Measurements from ENCODE around the gene GNE. TPM values are rescaled to one million over a fixed set of nuclear protein-coding genes. Genes with fewer than 3 reads are reported as not detected.
"Not testable (repeated sequence)": the region's sequence is repeated elsewhere in the genome, so short reads cannot be mapped to it uniquely, and the experiment has no call there.

GNE gene
- total RNA-seq, 2 donors from 2014 or later = 23.3 to 26.1 TPM

GRCh38 chr9:36190388-36191289 lies 67.6 kb downstream of the GNE start, which contains the start of gene CLTA:
Gene CLTA (plus strand): TSS chr9:36190921. CDS start chr9:36191057, 136 bp downstream.
- Histone ChIP-seq H3K27ac (peak within 1 kb of the TSS; percentile 89 to 95), H3K27me3 (replicated peaks; ENCODE audit: insufficient read depth) (no peaks in the 10 kb centered on the region), H3K4me3 (peak within 1 kb of the TSS; percentile 98), H3K4me1 (ENCODE audit: control insufficient read depth in 1 of 2, low read depth in 2 of 2) (peaks cover 34 to 42% of the 10 kb centered on the region in 2 donors), H3K9me3 (no peaks in the 10 kb centered on the region), H3K36me3 (no peaks in the 10 kb centered on the region)
- peak; percentile 94 for ATAC-seq (ENCODE audit: insufficient number of reproducible peaks, low FRiP score, low read depth)
- TF ChIP-seq CTCF (IDR thresholded peaks at IDR 0.05) = peak; percentile 48
- peak; percentile 94 for DNase-seq (ENCODE audit: low spot score)

DNA sequence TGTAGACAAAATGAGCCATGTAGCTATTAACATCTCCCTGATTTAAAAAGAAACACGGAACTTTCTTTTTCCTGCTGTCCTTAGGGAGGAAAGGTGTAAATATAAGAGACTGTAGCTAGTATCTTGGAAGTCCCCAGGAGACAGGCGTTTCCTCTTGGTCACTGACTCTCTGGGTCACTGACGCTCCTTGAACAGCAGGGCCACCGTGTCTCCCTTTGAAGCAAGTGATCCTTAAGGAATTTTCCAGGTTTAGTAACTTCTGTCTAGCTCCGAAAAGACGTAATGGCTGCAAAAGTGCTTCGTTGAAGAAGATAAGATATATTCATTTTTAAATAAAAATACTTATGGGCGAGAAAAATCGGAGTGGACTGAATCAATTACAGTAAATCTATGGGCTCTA lies 68.3 kb downstream of the GNE start:
- TF ChIP-seq CTCF (IDR thresholded peaks at IDR 0.05) = no peak
- ATAC-seq (ENCODE audit: insufficient number of reproducible peaks, low FRiP score, low read depth) = no peak
- no peak for DNase-seq (ENCODE audit: low spot score)
- no peaks in the 10 kb centered on the region for H3K36me3 ChIP-seq
- no peaks in the 10 kb centered on the region for H3K27me3 ChIP-seq (replicated peaks; ENCODE audit: insufficient read depth)
- H3K4me3 ChIP-seq = peak overlapping the region; percentile 98
- peak overlapping the region; percentile 89 to 95 for H3K27ac ChIP-seq
- H3K4me1 ChIP-seq (ENCODE audit: control insufficient read depth in 1 of 2, low read depth in 2 of 2) = peaks cover 34 to 42% of the 10 kb centered on the region in 2 donors
- H3K9me3 ChIP-seq = no peaks in the 10 kb centered on the region

DNA sequence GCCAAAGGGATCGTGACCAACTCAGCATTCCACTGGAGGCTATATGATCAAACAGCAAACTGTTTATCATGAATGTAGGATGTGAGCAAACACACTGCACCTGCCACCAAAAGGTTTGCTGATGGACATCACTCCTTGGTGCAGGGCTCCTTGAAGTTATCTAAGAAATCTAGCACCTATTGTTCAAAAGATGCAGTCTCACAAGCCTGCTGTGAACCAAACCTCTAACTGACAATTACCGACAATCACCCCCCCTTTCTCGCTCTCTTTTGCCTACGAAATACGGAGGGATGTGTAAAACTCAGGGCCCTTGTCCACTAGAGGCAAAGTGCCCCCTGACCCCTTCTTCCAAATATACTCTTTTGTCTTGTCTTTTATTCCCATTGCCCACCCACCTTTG lies 70.0 kb downstream of the GNE start:
- H3K27me3 ChIP-seq (replicated peaks; ENCODE audit: insufficient read depth) = no peaks in the 10 kb centered on the region
- H3K4me1 ChIP-seq (ENCODE audit: control insufficient read depth in 1 of 2, low read depth in 2 of 2) = peaks cover 21 to 24% of the 10 kb centered on the region in 2 donors
- H3K27ac ChIP-seq = no peak overlapping the region
- H3K36me3 ChIP-seq = no peaks in the 10 kb centered on the region
- no peak for TF ChIP-seq CTCF (IDR thresholded peaks at IDR 0.05)
- DNase-seq (ENCODE audit: low spot score) = no peak
- no peaks in the 10 kb centered on the region for H3K9me3 ChIP-seq
- ATAC-seq (ENCODE audit: insufficient number of reproducible peaks, low FRiP score, low read depth) = no peak
- H3K4me3 ChIP-seq = no peak overlapping the region

DNA sequence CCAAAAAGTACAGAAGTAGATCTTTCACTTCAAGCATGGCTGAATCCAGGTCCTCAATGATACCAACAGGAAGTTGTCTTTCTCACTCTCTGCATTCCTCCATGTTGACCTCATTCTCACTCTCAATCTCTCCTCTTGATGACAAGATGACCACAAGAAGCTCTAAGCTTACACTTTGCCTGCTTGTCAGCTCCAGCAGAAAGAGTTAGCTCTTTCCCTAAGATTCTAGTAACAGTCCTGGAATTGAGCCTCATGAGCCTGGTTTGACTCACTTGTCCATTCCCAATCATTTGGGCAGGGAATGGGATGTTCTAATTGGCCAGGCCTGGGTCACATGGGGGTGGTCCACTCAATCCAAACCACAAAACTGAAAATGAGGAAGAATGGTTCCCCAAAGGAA lies 70.8 kb downstream of the GNE start:
- no peak for TF ChIP-seq CTCF (IDR thresholded peaks at IDR 0.05)
- ATAC-seq (ENCODE audit: insufficient number of reproducible peaks, low FRiP score, low read depth) (no peak), DNase-seq (ENCODE audit: low spot score) (no peak)
- H3K27me3 ChIP-seq (replicated peaks; ENCODE audit: insufficient read depth) = no peaks in the 10 kb centered on the region
- peaks cover 13 to 16% of the 10 kb centered on the region in 2 donors for H3K4me1 ChIP-seq (ENCODE audit: control insufficient read depth in 1 of 2, low read depth in 2 of 2)
- no peaks in the 10 kb centered on the region for H3K9me3 ChIP-seq
- H3K36me3 ChIP-seq = no peaks in the 10 kb centered on the region
- H3K27ac ChIP-seq = no peak overlapping the region
- H3K4me3 ChIP-seq = no peak overlapping the region

DNA sequence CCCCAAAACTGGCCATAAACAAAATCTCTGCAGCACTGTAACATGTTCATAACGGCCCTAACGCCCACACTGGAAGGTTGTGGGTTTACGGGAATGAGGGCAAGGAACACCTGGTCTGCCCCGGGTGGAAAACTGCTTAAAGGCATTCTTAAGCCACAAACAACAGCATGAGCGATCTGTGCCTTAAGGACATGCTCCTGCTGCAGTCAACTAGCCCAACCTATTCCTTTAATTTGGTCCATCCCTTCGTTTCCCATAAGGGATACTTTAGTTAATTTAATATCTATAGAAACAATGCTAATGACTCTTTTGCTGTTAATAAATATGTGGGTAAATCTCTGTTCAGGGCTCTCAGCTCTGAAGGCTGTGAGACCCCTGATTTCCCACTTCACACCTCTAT lies 78.0 kb downstream of the GNE start:
- not testable (repeated sequence) for ATAC-seq (ENCODE audit: insufficient number of reproducible peaks, low FRiP score, low read depth); H3K4me3 ChIP-seq; DNase-seq (ENCODE audit: low spot score); H3K4me1 ChIP-seq (ENCODE audit: control insufficient read depth in 1 of 2, low read depth in 2 of 2); H3K36me3 ChIP-seq; H3K9me3 ChIP-seq; H3K27ac ChIP-seq; H3K27me3 ChIP-seq (replicated peaks; ENCODE audit: insufficient read depth)

Data from thoracic aorta (tissue), 2 donors.